Measurements from ENCODE around the gene DIP2B.

DIP2B gene

GRCh38 chr12:50775251-50775650 is 270.5 kb downstream of the DIP2B start:
- DNase-seq (ENCODE audit: low read depth), result no peak

GRCh38 chr12:50776749-50777728 is 272.3 kb downstream of the DIP2B start:
- TF ChIP-seq CTCF (conservative IDR thresholded peaks at IDR 0.05; ENCODE audit: control insufficient read depth, insufficient read depth, low read depth, low read length), result no peak
- DNase-seq (ENCODE audit: low read depth), result no peak
- H3K4me3 ChIP-seq (ENCODE audit: control insufficient read depth, low read depth, low read length), result no peak overlapping the region

More at GRCh38 chr12:50775251-50775650, 270.5 kb downstream of the DIP2B start:
- no peak for TF ChIP-seq CTCF (conservative IDR thresholded peaks at IDR 0.05; ENCODE audit: control insufficient read depth, insufficient read depth, low read depth, low read length)
- H3K4me3 ChIP-seq (ENCODE audit: control insufficient read depth, low read depth, low read length), result no peak overlapping the region

GRCh38 chr12:50778663-50779590 is 274.1 kb downstream of the DIP2B start:
- no peak for TF ChIP-seq CTCF (conservative IDR thresholded peaks at IDR 0.05; ENCODE audit: control insufficient read depth, insufficient read depth, low read depth, low read length)
- DNase-seq (ENCODE audit: low read depth), result no peak

GRCh38 chr12:50780013-50780412 is 275.2 kb downstream of the DIP2B start:
- no peak overlapping the region for H3K4me3 ChIP-seq (ENCODE audit: control insufficient read depth, low read depth, low read length)
- DNase-seq (ENCODE audit: low read depth), result no peak
- TF ChIP-seq CTCF (conservative IDR thresholded peaks at IDR 0.05; ENCODE audit: control insufficient read depth, insufficient read depth, low read depth, low read length), result no peak

More at GRCh38 chr12:50778663-50779590, 274.1 kb downstream of the DIP2B start:
- H3K4me3 ChIP-seq (ENCODE audit: control insufficient read depth, low read depth, low read length), result no peak overlapping the region

GRCh38 chr12:50784501-50784900 is 279.7 kb downstream of the DIP2B start:
- TF ChIP-seq CTCF (conservative IDR thresholded peaks at IDR 0.05; ENCODE audit: control insufficient read depth, insufficient read depth, low read depth, low read length), result no peak
- DNase-seq (ENCODE audit: low read depth), result no peak
- H3K4me3 ChIP-seq (ENCODE audit: control insufficient read depth, low read depth, low read length), result no peak overlapping the region

GRCh38 chr12:50785406-50786001 is 280.7 kb downstream of the DIP2B start:
- peak; percentile 6 for DNase-seq (ENCODE audit: low read depth)
- H3K4me3 ChIP-seq (ENCODE audit: control insufficient read depth, low read depth, low read length), result no peak overlapping the region
- TF ChIP-seq CTCF (conservative IDR thresholded peaks at IDR 0.05; ENCODE audit: control insufficient read depth, insufficient read depth, low read depth, low read length), result no peak

Measured in fibroblast of mammary gland (primary cell).